IMR-90 (cell line): ENCODE data around the gene CAPN8. TPM values are rescaled to one million over a fixed set of nuclear protein-coding genes. Genes with fewer than 3 reads are reported as not detected.

Experiments
- ATAC-seq: fragments of 200-7000 bp; cut with Tn5 transposase; 2 replicates; pipeline ENCODE4 v1.9.1; 2020; ENCODE audit warnings: low read depth, mild to moderate bottlenecking, moderate library complexity
- BruUV-seq: library from RNA; stranded (reverse); fragments of 400-500 nt; replicated peaks from 2 replicates; lab custom pipeline; 2021; lab: Mats Ljungman, UMichigan
- CTCF ChIA-PET: fragments of 300-600 bp; formaldehyde crosslinking; extraction: SDS; loops from one replicate; lab custom pipeline; 2021; ENCODE audit warnings: antibody characterized with exemption; lab: Yijun Ruan, JAX
- POLR2A ChIA-PET: fragments of 300-600 bp; sonication (Branson Sonifier 250); formaldehyde crosslinking; loops from one replicate; lab custom pipeline; 2022; ENCODE audit warnings: antibody characterized with exemption; ENCODE audit not compliant: unreplicated experiment; lab: Charles Lee
- DNase-seq: peaks from one replicate; pipeline ENCODE4 v3.0.0; 2013
- H2AFZ ChIP-seq: replicated peaks from 2 replicates; pipeline ENCODE3; 2013; ENCODE audit warnings: low read length, mild to moderate bottlenecking; ENCODE audit not compliant: poor library complexity
- H2AK5ac ChIP-seq: 2 replicates; pipeline ENCODE4 v1.6.1; 2013; ENCODE audit warnings: low read depth, low read length, inconsistent platforms
- H2AK9ac ChIP-seq: replicated peaks from 2 replicates; pipeline ENCODE3; 2013; ENCODE audit warnings: mild to moderate bottlenecking, low read depth, low read length, moderate library complexity; ENCODE audit not compliant: poor library complexity
- H2BK120ac ChIP-seq: 2 replicates; pipeline ENCODE4 v1.6.1; 2013; ENCODE audit warnings: low read depth, low read length, inconsistent platforms
- H2BK15ac ChIP-seq: 3 replicates; pipeline ENCODE4 v1.6.1; 2013; ENCODE audit warnings: low read depth, low read length, inconsistent platforms
- H2BK20ac ChIP-seq: 2 replicates; pipeline ENCODE4 v1.6.1; 2013; ENCODE audit warnings: low read depth, mild to moderate bottlenecking, inconsistent platforms, low read length, moderate library complexity
- H2BK5ac ChIP-seq: 2 replicates; pipeline ENCODE4 v1.6.1; 2013; ENCODE audit warnings: mild to moderate bottlenecking, low read depth, low read length, inconsistent platforms; ENCODE audit not compliant: poor library complexity, severe bottlenecking
- H3K14ac ChIP-seq: replicated peaks from 2 replicates; pipeline ENCODE4 v1.6.1; 2013; ENCODE audit warnings: low read depth, low read length, inconsistent platforms
- H3K18ac ChIP-seq: 2 replicates; pipeline ENCODE4 v1.6.1; 2013; ENCODE audit warnings: low read depth, low read length, control low read depth
- H3K23ac ChIP-seq: 2 replicates; pipeline ENCODE4 v1.6.1; 2013; ENCODE audit warnings: low read depth, low read length, inconsistent platforms
- H3K27ac ChIP-seq: 2 replicates; pipeline ENCODE4 v1.5.1; 2013; ENCODE audit warnings: mild to moderate bottlenecking, control low read depth, low read length; ENCODE audit not compliant: insufficient read depth
- H3K27me3 ChIP-seq: 2 replicates; pipeline ENCODE4 v1.6.1; 2013; ENCODE audit warnings: low read length; ENCODE audit not compliant: control insufficient read depth, insufficient read depth
- H3K36me3 ChIP-seq: 2 replicates; pipeline ENCODE4 v1.6.1; 2013; ENCODE audit warnings: low read length, mixed read lengths; ENCODE audit not compliant: control insufficient read depth, insufficient read depth
- H3K4ac ChIP-seq: 2 replicates; pipeline ENCODE4 v1.6.1; 2013; ENCODE audit warnings: low read depth, low read length, inconsistent platforms
- H3K4me1 ChIP-seq: 2 replicates; pipeline ENCODE4 v1.6.1; 2013; ENCODE audit warnings: low read length, mixed read lengths; ENCODE audit not compliant: control insufficient read depth, insufficient read depth
- H3K4me2 ChIP-seq: 2 replicates; pipeline ENCODE4 v1.6.1; 2013; ENCODE audit warnings: low read depth, mild to moderate bottlenecking, control low read depth, low read length, moderate library complexity
- H3K4me3 ChIP-seq: 2 replicates; pipeline ENCODE4 v1.5.1; 2013; ENCODE audit warnings: low read depth, mild to moderate bottlenecking, control low read depth, low read length, moderate library complexity; ENCODE audit not compliant: insufficient read depth
- H3K56ac ChIP-seq: 2 replicates; pipeline ENCODE4 v1.6.1; 2013; ENCODE audit warnings: low read length, inconsistent platforms; ENCODE audit not compliant: insufficient read depth; ENCODE audit errors: extremely low read depth
- H3K79me1 ChIP-seq, 2 experiments: 2 replicates each; pipeline ENCODE4 v1.6.1; 2013; ENCODE audit warnings: low read length in 2 of 2, inconsistent platforms in 1 of 2, low read depth in 1 of 2
- H3K9ac ChIP-seq: 2 replicates; pipeline ENCODE4 v1.6.1; 2013; ENCODE audit warnings: low read depth, low read length, control low read depth
- H3K9me1 ChIP-seq: 2 replicates; pipeline ENCODE4 v1.6.1; 2013; ENCODE audit warnings: low read length, inconsistent platforms; ENCODE audit not compliant: insufficient read depth
- H3K9me3 ChIP-seq: 2 replicates; pipeline ENCODE4 v1.6.1; 2013; ENCODE audit warnings: low read length; ENCODE audit not compliant: control insufficient read depth, insufficient read depth
- H4K20me1 ChIP-seq: 2 replicates; pipeline ENCODE4 v1.6.1; 2013; ENCODE audit warnings: low read length, inconsistent platforms; ENCODE audit not compliant: insufficient read depth
- H4K5ac ChIP-seq: 2 replicates; pipeline ENCODE4 v1.6.1; 2013; ENCODE audit warnings: mild to moderate bottlenecking, low read depth, low read length, control low read depth
- H4K8ac ChIP-seq, 2 experiments: 2 replicates each; pipeline ENCODE4 v1.6.1; 2013; ENCODE audit warnings: low read depth in 2 of 2, low read length in 2 of 2, control low read depth in 1 of 2, inconsistent platforms in 1 of 2
- H4K91ac ChIP-seq: 2 replicates; pipeline ENCODE4 v1.6.1; 2013; ENCODE audit warnings: low read depth, low read length, inconsistent platforms; ENCODE audit not compliant: insufficient read depth
- MXI1 ChIP-seq: IDR thresholded peaks from 2 replicates; pipeline ENCODE4 v1.6.1; 2012; ENCODE audit warnings: low read depth, mild to moderate bottlenecking, low read length, moderate library complexity, borderline replicate concordance
- RFX5 ChIP-seq: IDR thresholded peaks from 2 replicates; pipeline ENCODE4 v1.8.0; 2012; ENCODE audit warnings: low read depth, mild to moderate bottlenecking, low read length, moderate library complexity
- WGBS, 2 experiments: methylation state at CpG; one replicate each; pipeline versions ENCODE4 v1.1.5 to v1.1.7; 2013; ENCODE audit warnings: missing lambda C conversion rate in 2 of 2; ENCODE audit not compliant: insufficient read length in 1 of 2; ENCODE audit errors: extremely low coverage in 2 of 2; 5-methylcytosine and 5-hydroxymethylcytosine counted together
- dilution Hi-C: fragments of 300-500 bp; cut with HindIII; formaldehyde crosslinking; loops from one replicate; pipeline ENCODE4 v1.14.3; 2018; ENCODE audit warnings: low sequenced_read_pairs; ENCODE audit not compliant: unreplicated experiment
- in situ Hi-C: fragments of 300-500 bp; cut with MboI; formaldehyde crosslinking; loops from 3 replicates; pipeline ENCODE4 v1.14.3; 2019; ENCODE audit warnings: low sequenced_read_pairs, inconsistent platforms, mixed read lengths
- intact Hi-C: fragments of 100-400 bp; cut with micrococcal nuclease; formaldehyde crosslinking; loops from 2 replicates; pipeline ENCODE4 v1.10.0; 2022
- polyA plus RNA-seq, 3 experiments: library from polyadenylated mRNA; depleted of rRNA; stranded (reverse); fragments of >200 nt; gene quantifications; 2 replicates each; pipeline ENCODE4 v1.2.3, GENCODE V29; 2012; ENCODE audit warnings: low replicate concordance in 1 of 3
- total RNA-seq: library from RNA; depleted of rRNA; stranded (reverse); fragments of >200 nt; gene quantifications from 2 replicates; pipeline ENCODE4 v1.2.3, GENCODE V29; 2012
- TF ChIP-seq, protein P1 (sequence below): conservative IDR thresholded peaks from 2 replicates; pipeline ENCODE4 v1.5.1; 2012; ENCODE audit warnings: mild to moderate bottlenecking, low read depth, low read length, improper control_type of control experiment

The CAPN8 gene
- total and polyA plus RNA-seq, 2 of the 4 experiments (the other 2 are of a cell fraction), result not detected

DNA sequence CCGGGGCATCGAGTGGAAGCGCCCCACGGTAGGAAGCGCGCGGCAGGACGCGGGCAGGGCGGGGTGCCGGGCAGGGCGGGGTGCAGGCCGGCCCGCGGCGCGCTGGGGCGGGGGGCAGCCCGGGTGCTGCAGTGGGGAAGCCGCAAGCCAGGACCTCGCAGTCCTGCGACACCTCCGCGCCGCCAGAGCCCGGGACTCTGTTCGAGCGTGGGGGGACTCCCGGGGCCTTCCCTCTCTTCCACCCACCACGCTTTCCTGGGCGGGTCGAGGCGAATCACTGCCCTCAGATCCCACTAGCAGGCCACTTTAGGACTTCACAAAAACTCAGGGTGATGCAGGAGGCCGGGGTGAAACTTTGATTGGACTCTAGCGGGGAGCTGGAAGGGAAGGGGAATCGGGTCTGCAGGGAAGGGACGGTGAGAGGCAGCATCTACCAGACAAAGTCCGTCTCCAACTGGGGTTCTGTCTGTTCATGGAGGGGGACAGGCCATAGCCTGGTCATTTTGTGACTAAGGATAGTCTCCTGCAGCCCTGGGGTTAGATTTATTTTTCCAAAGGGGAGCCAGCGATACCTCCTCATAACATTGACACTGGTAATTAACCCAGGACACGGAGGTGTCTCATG lies 47.5 kb upstream of the CAPN8 start:
- H3K4me1 ChIP-seq, result peaks cover 34% of the 10 kb centered on the region
- peak overlapping the region; percentile 85 for H2AFZ ChIP-seq

More for the DNA sequence above, 47.5 kb upstream of the CAPN8 start:
- Histone ChIP-seq H3K27ac (peak overlapping the region; percentile 99), H3K9me1 (peaks cover 16% of the 10 kb centered on the region), H3K9ac (peak overlapping the region; percentile 96), H3K4ac (peak overlapping the region; percentile 97), H3K14ac (peak overlapping the region; percentile 95), H3K36me3 (peaks cover 13% of the 10 kb centered on the region), H3K56ac (peak overlapping the region; percentile 96), H2AK5ac (peak overlapping the region; percentile 78), H3K4me3 (peak overlapping the region; percentile 99), H3K27me3 (no peaks in the 10 kb centered on the region), H3K4me2 (peak overlapping the region; percentile 90), H2BK15ac (peak overlapping the region; percentile 48; the same call in 1 of the 3 replicates), H2BK120ac (peak overlapping the region; percentile 85), H4K5ac (peak overlapping the region; percentile 90), H4K20me1 (peaks cover 32% of the 10 kb centered on the region), H2BK20ac (peak overlapping the region; percentile 22), H2AK9ac (peak overlapping the region; percentile 99), H4K8ac (peak overlapping the region; percentile 83 to 89), H4K91ac (peak overlapping the region; percentile 90), H3K23ac (peak overlapping the region; percentile 98), H3K9me3 (no peaks in the 10 kb centered on the region), H3K18ac (peak overlapping the region; percentile 93), H2BK5ac (peak overlapping the region; percentile 99), H3K79me1 (peaks cover 15 to 62% of the 10 kb centered on the region in 2 experiments; a peak in 3 of 4 replicates)
- ChIA-PET POLR2A (interaction anchor here (0.6 kb wide), 1 partner anchor 999 kb away, joined by 27 read pairs; no protein-coding TSS in a partner anchor), CTCF (interaction anchor here (1.2 to 3.5 kb wide), 2 partner anchors 17 to 37 kb away, joined by 3 to 21 read pairs; no protein-coding TSS in a partner anchor)
- no peak for DNase-seq
- dilution Hi-C loops (no loop called here), intact Hi-C loops (loop anchor here (1.0 kb wide), 2 partner anchors 8 to 36 kb away; no protein-coding TSS in a partner anchor), in situ Hi-C loops (no loop called here)
- BruUV-seq, result no TSS peak
- TF ChIP-seq RFX5 (no peak), MXI1 (no peak)
- TF ChIP-seq, protein P1, sequence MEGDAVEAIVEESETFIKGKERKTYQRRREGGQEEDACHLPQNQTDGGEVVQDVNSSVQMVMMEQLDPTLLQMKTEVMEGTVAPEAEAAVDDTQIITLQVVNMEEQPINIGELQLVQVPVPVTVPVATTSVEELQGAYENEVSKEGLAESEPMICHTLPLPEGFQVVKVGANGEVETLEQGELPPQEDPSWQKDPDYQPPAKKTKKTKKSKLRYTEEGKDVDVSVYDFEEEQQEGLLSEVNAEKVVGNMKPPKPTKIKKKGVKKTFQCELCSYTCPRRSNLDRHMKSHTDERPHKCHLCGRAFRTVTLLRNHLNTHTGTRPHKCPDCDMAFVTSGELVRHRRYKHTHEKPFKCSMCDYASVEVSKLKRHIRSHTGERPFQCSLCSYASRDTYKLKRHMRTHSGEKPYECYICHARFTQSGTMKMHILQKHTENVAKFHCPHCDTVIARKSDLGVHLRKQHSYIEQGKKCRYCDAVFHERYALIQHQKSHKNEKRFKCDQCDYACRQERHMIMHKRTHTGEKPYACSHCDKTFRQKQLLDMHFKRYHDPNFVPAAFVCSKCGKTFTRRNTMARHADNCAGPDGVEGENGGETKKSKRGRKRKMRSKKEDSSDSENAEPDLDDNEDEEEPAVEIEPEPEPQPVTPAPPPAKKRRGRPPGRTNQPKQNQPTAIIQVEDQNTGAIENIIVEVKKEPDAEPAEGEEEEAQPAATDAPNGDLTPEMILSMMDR, result no peak
- 0% methylated on average over 3 of the region's 40 CpGs; no CpG with 5 or more reads in 1 of the 2 experiments for WGBS, 2 experiments
- peak; percentile 8 for ATAC-seq
